Liver (tissue), 9 donors: Measurements from ENCODE around the gene ALB. TPM values are rescaled to one million over a fixed set of nuclear protein-coding genes. Genes with fewer than 3 reads are reported as not detected.

Source experiments
- DNase-seq: peaks from one replicate; pipeline ENCODE4 v3.0.0-alpha.2; 2017; ENCODE audit warnings: low spot score
- H3K27ac ChIP-seq, 2 donors: one replicate each; pipeline ENCODE4 v1.7.0; 2013; ENCODE audit warnings: inconsistent platforms in 2 of 2, low read length in 2 of 2, control low read depth in 1 of 2, low read depth in 1 of 2, mild to moderate bottlenecking in 1 of 2
- H3K27me3 ChIP-seq, 4 donors: one replicate each; pipeline versions ENCODE4 v1.6.1 to v1.7.0; 2013; ENCODE audit warnings: low read length in 3 of 4, inconsistent platforms in 1 of 4, mild to moderate bottlenecking in 1 of 4, moderate library complexity in 1 of 4; ENCODE audit not compliant: control insufficient read depth in 4 of 4, insufficient read depth in 4 of 4
- H3K36me3 ChIP-seq, 4 donors: one replicate each; pipeline versions ENCODE4 v1.6.1 to v1.7.0; 2013; ENCODE audit warnings: low read length in 3 of 4, mild to moderate bottlenecking in 3 of 4, low read depth in 1 of 4, moderate library complexity in 1 of 4; ENCODE audit not compliant: control insufficient read depth in 4 of 4, insufficient read depth in 3 of 4
- H3K4me1 ChIP-seq, 4 donors: one replicate each; pipeline versions ENCODE4 v1.6.1 to v1.7.0; 2013; ENCODE audit warnings: low read length in 3 of 4, mild to moderate bottlenecking in 3 of 4, moderate library complexity in 1 of 4; ENCODE audit not compliant: control insufficient read depth in 4 of 4, insufficient read depth in 4 of 4
- H3K4me3 ChIP-seq, 3 donors: one replicate each; pipeline versions ENCODE4 v1.6.1 to v1.7.0; 2013; ENCODE audit warnings: low read length in 3 of 3, control low read depth in 1 of 3, low read depth in 1 of 3, mild to moderate bottlenecking in 1 of 3
- H3K9ac ChIP-seq, 2 donors: one replicate each; pipeline ENCODE4 v1.7.0; 2013; ENCODE audit warnings: low read length in 2 of 2, mild to moderate bottlenecking in 2 of 2, moderate library complexity in 2 of 2, control low read depth in 1 of 2, low read depth in 1 of 2
- H3K9me3 ChIP-seq, 4 donors: one replicate each; pipeline versions ENCODE4 v1.6.1 to v1.7.0; 2013; ENCODE audit warnings: low read length in 3 of 4; ENCODE audit not compliant: control insufficient read depth in 4 of 4
- EGR1 ChIP-seq, 2 donors: IDR thresholded peaks; 2 replicates each; pipeline ENCODE4 v1.6.1; 2016 to 2018; ENCODE audit warnings: antibody characterized with exemption in 2 of 2, low read depth in 2 of 2
- FOXA1 ChIP-seq: IDR thresholded peaks from 2 replicates; pipeline ENCODE4 v1.6.1; 2016; ENCODE audit warnings: antibody characterized with exemption
- FOXA2 ChIP-seq: IDR thresholded peaks from 2 replicates; pipeline ENCODE4 v1.6.1; 2016; ENCODE audit warnings: antibody characterized with exemption
- GABPA ChIP-seq, 2 donors: IDR thresholded peaks in 1 of 2; conservative IDR thresholded peaks in 1 of 2; 2 replicates each; pipeline ENCODE4 v1.6.1; 2016; ENCODE audit warnings: antibody characterized with exemption in 2 of 2, mild to moderate bottlenecking in 1 of 2, moderate library complexity in 1 of 2
- HNF4A ChIP-seq, 2 donors: conservative IDR thresholded peaks; 2 replicates each; pipeline ENCODE4 v1.6.1; 2016; ENCODE audit warnings: antibody characterized with exemption in 2 of 2, mild to moderate bottlenecking in 2 of 2
- HNF4G ChIP-seq: IDR thresholded peaks from 2 replicates; pipeline ENCODE4 v1.6.1; 2016; ENCODE audit warnings: antibody characterized with exemption
- JUND ChIP-seq, 2 donors: IDR thresholded peaks; 2 replicates each; pipeline ENCODE4 v1.6.1; 2016; ENCODE audit warnings: antibody characterized with exemption in 2 of 2
- NR2F2 ChIP-seq: IDR thresholded peaks from 2 replicates; pipeline ENCODE4 v1.6.1; 2016; ENCODE audit warnings: antibody characterized with exemption
- RAD21 ChIP-seq, 2 donors: IDR thresholded peaks; 2 replicates each; pipeline ENCODE4 v1.6.1; 2016; ENCODE audit warnings: antibody characterized with exemption in 2 of 2, mild to moderate bottlenecking in 2 of 2
- RXRA ChIP-seq, 2 donors: IDR thresholded peaks; 2 replicates each; pipeline ENCODE4 v1.6.1; 2017 to 2018; ENCODE audit warnings: antibody characterized with exemption in 2 of 2, mild to moderate bottlenecking in 1 of 2
- SP1 ChIP-seq: IDR thresholded peaks from 2 replicates; pipeline ENCODE4 v1.6.1; 2018; ENCODE audit warnings: antibody characterized with exemption, mild to moderate bottlenecking
- TAF1 ChIP-seq: conservative IDR thresholded peaks from 2 replicates; pipeline ENCODE4 v1.6.1; 2016; ENCODE audit warnings: antibody characterized with exemption, mild to moderate bottlenecking
- YY1 ChIP-seq: IDR thresholded peaks from 2 replicates; pipeline ENCODE4 v1.6.1; 2016; ENCODE audit warnings: antibody characterized with exemption, mild to moderate bottlenecking
- WGBS: extraction: QIAGEN DNeasy Blood & Tissue Kit; methylation state at CpG from one replicate; pipeline ENCODE4 v1.1.7; 2013; 5-methylcytosine and 5-hydroxymethylcytosine counted together
- polyA plus RNA-seq, 2 donors: library from polyadenylated mRNA; stranded (reverse) in 1 of 2; unstranded in 1 of 2; fragments of 200-250 nt in 1 of 2; fragments of >200 nt in 1 of 2; fragmentation: Nextera tagmentation in 1 of 2; extraction: Ambion mirVana in 1 of 2; gene quantifications; one replicate each; pipeline versions ENCODE4 v1.2.1 to v1.2.3, GENCODE V29; 2013 to 2015
- total RNA-seq, 2 donors: library from RNA; depleted of rRNA; stranded (reverse); fragments of >200 nt; gene quantifications; one replicate each; pipeline ENCODE4 v1.2.3, GENCODE V29; 2014
- TF ChIP-seq, protein P1 (sequence below): IDR thresholded peaks from 2 replicates; pipeline ENCODE4 v1.6.1; 2016; ENCODE audit warnings: antibody characterized with exemption
- TF ChIP-seq, protein P2 (sequence below): IDR thresholded peaks from 2 replicates; pipeline ENCODE4 v1.6.1; 2016; ENCODE audit warnings: antibody characterized with exemption, mild to moderate bottlenecking
- TF ChIP-seq, protein P3 (sequence below): fragments of 150-350 bp; IDR thresholded peaks from 2 replicates; pipeline ENCODE4 v1.5.1; 2017; ENCODE audit warnings: improper control_type of control experiment, low read depth, low read length; ENCODE audit not compliant: missing input control
- TF ChIP-seq, protein P4 (sequence below): IDR thresholded peaks from 2 replicates; pipeline ENCODE4 v1.6.1; 2016; ENCODE audit warnings: antibody characterized with exemption
- TF ChIP-seq, protein P5 (sequence below): IDR thresholded peaks from 2 replicates; pipeline ENCODE4 v1.6.1; 2016; ENCODE audit warnings: antibody characterized with exemption
- donor health status: healthy.
- donor health status: healthy.
- donor health status: healthy.
- donor health status: healthy.
- donor health status: healthy.

ALB gene
- total and polyA plus RNA-seq, 4 donors = 33,161 to 59,987 (median 35,513) TPM

DNA sequence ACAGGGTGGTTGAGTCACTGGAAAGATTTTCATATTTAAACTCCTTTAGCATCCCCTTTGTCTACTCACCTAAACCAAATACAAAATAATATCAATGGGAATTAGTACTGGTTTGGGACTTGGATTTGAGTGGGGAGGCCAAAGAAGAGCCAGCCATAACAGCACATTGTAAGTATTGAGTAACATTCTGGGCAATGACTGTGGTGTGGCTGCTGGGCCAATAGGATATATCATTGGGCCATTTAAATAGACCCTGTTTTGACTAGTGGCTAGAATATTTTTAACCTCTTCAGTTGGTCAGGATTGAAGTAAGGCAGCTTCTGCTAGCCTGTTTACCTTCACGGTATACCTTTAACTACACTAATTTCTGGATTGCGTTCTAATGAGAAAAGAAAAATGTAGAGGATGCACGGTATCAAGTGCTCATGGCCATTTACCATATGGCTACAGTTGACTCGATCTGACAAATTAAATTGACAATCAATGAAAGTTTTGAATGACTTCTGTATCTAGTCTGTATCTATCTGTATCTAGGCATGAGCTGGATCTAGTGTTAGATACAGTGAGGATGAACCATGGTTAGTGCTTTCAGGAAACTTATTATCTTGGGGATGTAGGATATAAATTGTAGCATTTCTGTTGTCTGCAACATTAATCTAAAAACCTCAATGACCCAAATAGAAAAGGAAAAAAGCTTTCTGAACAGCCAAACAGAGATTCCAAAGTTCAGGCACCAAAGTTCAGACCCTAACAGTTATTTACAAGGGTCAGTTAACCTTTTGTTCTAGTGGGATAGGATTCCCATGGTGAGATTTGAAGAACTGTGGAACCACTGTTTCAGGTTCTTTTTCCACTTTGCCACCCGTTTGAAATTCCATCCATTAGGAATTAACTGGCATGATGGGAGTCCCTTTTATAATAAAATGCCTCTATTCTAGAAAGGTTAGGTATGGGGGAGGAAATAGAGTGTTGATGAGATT lies 6.8 kb upstream of the ALB start:
- Histone ChIP-seq H3K4me1 (peaks cover 0 to 65% (median 32%) of the 10 kb centered on the region in 4 donors), H3K27me3 (no peaks in the 10 kb centered on the region), H3K9me3 (no peaks in the 10 kb centered on the region), H3K4me3 (peak overlapping the region in 2 of 3 donors; percentile 18 to 41), H3K9ac (peak overlapping the region in 1 of 2 donors; percentile 97), H3K27ac (peak overlapping the region; percentile 68 to 77), H3K36me3 (no peaks in the 10 kb centered on the region)
- TF ChIP-seq, protein P1, sequence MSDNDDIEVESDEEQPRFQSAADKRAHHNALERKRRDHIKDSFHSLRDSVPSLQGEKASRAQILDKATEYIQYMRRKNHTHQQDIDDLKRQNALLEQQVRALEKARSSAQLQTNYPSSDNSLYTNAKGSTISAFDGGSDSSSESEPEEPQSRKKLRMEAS = peak; percentile 60
- TF ChIP-seq FOXA1 (peak; percentile 66), HNF4G (peak; percentile 99), FOXA2 (peak; percentile 81), JUND (IDR thresholded peaks at IDR 0.05) (peak; percentile 6 to 68), RAD21 (IDR thresholded peaks at IDR 0.05) (peak; percentile 27 to 60), NR2F2 (peak; percentile 99), SP1 (peak; percentile 96), RXRA (IDR thresholded peaks at IDR 0.05) (peak; percentile 87 to 89), EGR1 (IDR thresholded peaks at IDR 0.05; ENCODE audit: low read depth in 2 of 2) (no peak), TAF1 (peak; percentile 58), GABPA (IDR thresholded peaks at IDR 0.05 in 1 of 2, conservative IDR thresholded peaks at IDR 0.05 in 1 of 2) (no peak), HNF4A (conservative IDR thresholded peaks at IDR 0.05) (peak; percentile 98 to 100), YY1 (peak; percentile 59)
- TF ChIP-seq, protein P2, sequence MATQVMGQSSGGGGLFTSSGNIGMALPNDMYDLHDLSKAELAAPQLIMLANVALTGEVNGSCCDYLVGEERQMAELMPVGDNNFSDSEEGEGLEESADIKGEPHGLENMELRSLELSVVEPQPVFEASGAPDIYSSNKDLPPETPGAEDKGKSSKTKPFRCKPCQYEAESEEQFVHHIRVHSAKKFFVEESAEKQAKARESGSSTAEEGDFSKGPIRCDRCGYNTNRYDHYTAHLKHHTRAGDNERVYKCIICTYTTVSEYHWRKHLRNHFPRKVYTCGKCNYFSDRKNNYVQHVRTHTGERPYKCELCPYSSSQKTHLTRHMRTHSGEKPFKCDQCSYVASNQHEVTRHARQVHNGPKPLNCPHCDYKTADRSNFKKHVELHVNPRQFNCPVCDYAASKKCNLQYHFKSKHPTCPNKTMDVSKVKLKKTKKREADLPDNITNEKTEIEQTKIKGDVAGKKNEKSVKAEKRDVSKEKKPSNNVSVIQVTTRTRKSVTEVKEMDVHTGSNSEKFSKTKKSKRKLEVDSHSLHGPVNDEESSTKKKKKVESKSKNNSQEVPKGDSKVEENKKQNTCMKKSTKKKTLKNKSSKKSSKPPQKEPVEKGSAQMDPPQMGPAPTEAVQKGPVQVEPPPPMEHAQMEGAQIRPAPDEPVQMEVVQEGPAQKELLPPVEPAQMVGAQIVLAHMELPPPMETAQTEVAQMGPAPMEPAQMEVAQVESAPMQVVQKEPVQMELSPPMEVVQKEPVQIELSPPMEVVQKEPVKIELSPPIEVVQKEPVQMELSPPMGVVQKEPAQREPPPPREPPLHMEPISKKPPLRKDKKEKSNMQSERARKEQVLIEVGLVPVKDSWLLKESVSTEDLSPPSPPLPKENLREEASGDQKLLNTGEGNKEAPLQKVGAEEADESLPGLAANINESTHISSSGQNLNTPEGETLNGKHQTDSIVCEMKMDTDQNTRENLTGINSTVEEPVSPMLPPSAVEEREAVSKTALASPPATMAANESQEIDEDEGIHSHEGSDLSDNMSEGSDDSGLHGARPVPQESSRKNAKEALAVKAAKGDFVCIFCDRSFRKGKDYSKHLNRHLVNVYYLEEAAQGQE = peak; percentile 58
- TF ChIP-seq, protein P3, sequence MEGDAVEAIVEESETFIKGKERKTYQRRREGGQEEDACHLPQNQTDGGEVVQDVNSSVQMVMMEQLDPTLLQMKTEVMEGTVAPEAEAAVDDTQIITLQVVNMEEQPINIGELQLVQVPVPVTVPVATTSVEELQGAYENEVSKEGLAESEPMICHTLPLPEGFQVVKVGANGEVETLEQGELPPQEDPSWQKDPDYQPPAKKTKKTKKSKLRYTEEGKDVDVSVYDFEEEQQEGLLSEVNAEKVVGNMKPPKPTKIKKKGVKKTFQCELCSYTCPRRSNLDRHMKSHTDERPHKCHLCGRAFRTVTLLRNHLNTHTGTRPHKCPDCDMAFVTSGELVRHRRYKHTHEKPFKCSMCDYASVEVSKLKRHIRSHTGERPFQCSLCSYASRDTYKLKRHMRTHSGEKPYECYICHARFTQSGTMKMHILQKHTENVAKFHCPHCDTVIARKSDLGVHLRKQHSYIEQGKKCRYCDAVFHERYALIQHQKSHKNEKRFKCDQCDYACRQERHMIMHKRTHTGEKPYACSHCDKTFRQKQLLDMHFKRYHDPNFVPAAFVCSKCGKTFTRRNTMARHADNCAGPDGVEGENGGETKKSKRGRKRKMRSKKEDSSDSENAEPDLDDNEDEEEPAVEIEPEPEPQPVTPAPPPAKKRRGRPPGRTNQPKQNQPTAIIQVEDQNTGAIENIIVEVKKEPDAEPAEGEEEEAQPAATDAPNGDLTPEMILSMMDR = no peak
- TF ChIP-seq, protein P4, sequence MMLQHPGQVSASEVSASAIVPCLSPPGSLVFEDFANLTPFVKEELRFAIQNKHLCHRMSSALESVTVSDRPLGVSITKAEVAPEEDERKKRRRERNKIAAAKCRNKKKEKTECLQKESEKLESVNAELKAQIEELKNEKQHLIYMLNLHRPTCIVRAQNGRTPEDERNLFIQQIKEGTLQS = peak; percentile 3
- TF ChIP-seq, protein P5, sequence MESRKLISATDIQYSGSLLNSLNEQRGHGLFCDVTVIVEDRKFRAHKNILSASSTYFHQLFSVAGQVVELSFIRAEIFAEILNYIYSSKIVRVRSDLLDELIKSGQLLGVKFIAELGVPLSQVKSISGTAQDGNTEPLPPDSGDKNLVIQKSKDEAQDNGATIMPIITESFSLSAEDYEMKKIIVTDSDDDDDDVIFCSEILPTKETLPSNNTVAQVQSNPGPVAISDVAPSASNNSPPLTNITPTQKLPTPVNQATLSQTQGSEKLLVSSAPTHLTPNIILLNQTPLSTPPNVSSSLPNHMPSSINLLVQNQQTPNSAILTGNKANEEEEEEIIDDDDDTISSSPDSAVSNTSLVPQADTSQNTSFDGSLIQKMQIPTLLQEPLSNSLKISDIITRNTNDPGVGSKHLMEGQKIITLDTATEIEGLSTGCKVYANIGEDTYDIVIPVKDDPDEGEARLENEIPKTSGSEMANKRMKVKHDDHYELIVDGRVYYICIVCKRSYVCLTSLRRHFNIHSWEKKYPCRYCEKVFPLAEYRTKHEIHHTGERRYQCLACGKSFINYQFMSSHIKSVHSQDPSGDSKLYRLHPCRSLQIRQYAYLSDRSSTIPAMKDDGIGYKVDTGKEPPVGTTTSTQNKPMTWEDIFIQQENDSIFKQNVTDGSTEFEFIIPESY = peak; percentile 33
- no peak for DNase-seq
- 41% methylated on average over 5 of the region's 5 CpGs for WGBS
